ENCODE measurements around the gene PTDSS2. TPM values are rescaled to one million over a fixed set of nuclear protein-coding genes. Genes with fewer than 3 reads are reported as not detected.

The PTDSS2 gene
- total and polyA plus RNA-seq, 9 of the 15 experiments (the other 6 are each of a cell fraction or from before 2014, with no cell fraction given) = 0.45 to 53.9 (median 17.2) TPM

DNA sequence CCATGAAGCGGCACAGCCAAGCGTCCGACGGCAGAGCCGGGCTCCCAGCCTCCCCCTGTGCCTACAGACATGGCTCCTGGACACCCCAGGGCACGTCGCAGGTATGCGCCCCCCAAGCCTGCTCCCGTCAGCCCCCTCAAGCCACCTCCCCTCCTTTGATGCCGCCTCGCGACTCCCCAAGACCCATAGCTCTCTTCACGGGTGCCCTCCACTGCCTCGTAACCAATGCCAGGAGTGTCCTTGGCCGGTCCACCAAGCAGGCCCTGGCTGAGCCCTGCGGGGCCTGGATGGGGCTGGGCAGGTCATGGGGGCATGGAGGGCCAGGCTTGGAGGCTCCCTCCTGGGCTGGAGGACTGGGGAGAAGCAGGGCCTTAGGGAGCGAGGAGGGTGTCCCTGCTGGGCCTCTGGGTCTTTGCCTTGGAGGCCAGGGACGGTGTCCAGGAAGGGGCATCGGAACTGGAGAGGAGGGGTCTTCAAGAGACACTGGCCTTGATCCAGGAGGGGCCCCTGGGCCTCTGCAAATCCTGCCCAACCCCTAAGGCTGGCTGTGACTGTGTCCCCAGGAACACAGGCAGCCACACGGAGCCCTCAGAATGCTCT, 17.5 kb upstream of the PTDSS2 start:
- in situ Hi-C loops (cut with MboI) = no loop called here
- H3K4me1 ChIP-seq (replicated peaks in 1 of 2; ENCODE audit: control insufficient read depth in 2 of 2, insufficient read depth in 2 of 2, low read length in 2 of 2) = peaks cover 0 to 42% of the 10 kb centered on the region in 2 experiments; a peak in 2 of 5 replicates
- H3K9me1 ChIP-seq (ENCODE audit: control insufficient read depth, insufficient read depth, low read length) = no peaks in the 10 kb centered on the region
- DNase-seq (ENCODE audit: extremely low read depth in 1 of 4, low spot score in 3 of 4) (no peak), ATAC-seq (no peak), FAIRE-seq (no peak)
- H3K79me2 ChIP-seq (ENCODE audit: control insufficient read depth, insufficient read depth, low read length) = no peaks in the 10 kb centered on the region
- H2AFZ ChIP-seq (ENCODE audit: low read depth, low read length) = no peak overlapping the region
- no peak overlapping the region for H3K27ac ChIP-seq (ENCODE audit: extremely low read depth, low read depth, low read length)
- no peak overlapping the region for H3K4me2 ChIP-seq (ENCODE audit: insufficient read depth, low read length)
- intact Hi-C loops (cut with micrococcal nuclease) = no loop called here
- H3K36me3 ChIP-seq (ENCODE audit: control insufficient read depth, insufficient read depth, low read length) = no peaks in the 10 kb centered on the region
- H3K9me3 ChIP-seq (replicated peaks; ENCODE audit: control insufficient read depth, insufficient read depth, low read depth, low read length) = peaks cover 4% of the 10 kb centered on the region; the same call in 1 of the 2 replicates
- TF ChIP-seq TEAD1 (CRISPR knock-in tag; IDR thresholded peaks at IDR 0.05) (no peak), RBM39 (optimal IDR thresholded peaks at IDR 0.05; ENCODE audit: low read depth, low read length) (no peak)
- WGBS (ENCODE audit: insufficient coverage, low coverage, missing lambda C conversion rate) = 74% methylated on average over 19 of the region's 20 CpGs
- no TSS peak for BruUV-seq (replicated peaks)
- CTCF ChIA-PET (ENCODE audit: low intra/inter-chr PET ratio) = no interaction called here
- H3K27me3 ChIP-seq (ENCODE audit: control insufficient read depth in 2 of 2, insufficient read depth in 2 of 2, low read length in 2 of 2) = no peaks in the 10 kb centered on the region
- H3K4me3 ChIP-seq = no peak overlapping the region
- no peaks in the 10 kb centered on the region for H4K20me1 ChIP-seq (replicated peaks; ENCODE audit: control insufficient read depth, insufficient read depth, low read length)
- POLR2A ChIA-PET = interaction anchor here (0.5 to 0.6 kb wide), 3 partner anchors 44 to 234 kb away, joined by 3 to 4 read pairs (median 4); no protein-coding TSS in a partner anchor
- H3K9ac ChIP-seq (ENCODE audit: insufficient read depth in 1 of 2, low read depth in 2 of 2, low read length in 2 of 2) = no peak overlapping the region; a peak in 1 of 4 replicates

DNA sequence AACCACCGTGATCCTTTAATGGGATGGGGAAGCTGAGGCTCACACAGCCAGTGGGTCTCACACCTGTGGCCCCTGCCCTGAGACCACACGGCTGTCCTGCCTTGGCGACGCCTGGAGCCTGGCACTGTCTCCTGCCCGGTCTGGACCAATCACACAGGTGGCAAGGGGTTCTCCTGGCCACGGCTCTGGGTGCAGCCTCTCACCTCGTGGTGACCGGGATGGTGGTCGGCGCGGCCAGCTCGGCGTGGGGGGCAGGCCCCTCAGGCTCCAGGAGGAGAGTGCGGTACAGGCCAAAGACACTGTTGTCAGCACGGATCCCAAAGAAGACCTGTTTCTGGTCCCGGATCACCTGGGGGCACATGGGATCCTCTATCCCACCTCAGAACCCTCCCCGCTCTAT, 17.0 kb upstream of the PTDSS2 start:
- no peak for DNase-seq (ENCODE audit: extremely low read depth in 1 of 4, low spot score in 3 of 4)
- no peaks in the 10 kb centered on the region for H3K36me3 ChIP-seq (ENCODE audit: control insufficient read depth, insufficient read depth, low read length)
- no peak overlapping the region for H2AFZ ChIP-seq (ENCODE audit: low read depth, low read length)
- no peak overlapping the region for H3K4me2 ChIP-seq (ENCODE audit: insufficient read depth, low read length)
- FAIRE-seq = no peak
- CTCF ChIA-PET (ENCODE audit: low intra/inter-chr PET ratio) = no interaction called here
- H3K4me1 ChIP-seq (replicated peaks in 1 of 2; ENCODE audit: control insufficient read depth in 2 of 2, insufficient read depth in 2 of 2, low read length in 2 of 2) = peaks cover 0 to 46% of the 10 kb centered on the region in 2 experiments; a peak in 2 of 5 replicates
- no peaks in the 10 kb centered on the region for H3K9me1 ChIP-seq (ENCODE audit: control insufficient read depth, insufficient read depth, low read length)
- intact Hi-C loops (cut with micrococcal nuclease) = no loop called here
- H3K4me3 ChIP-seq = no peak overlapping the region
- peaks cover 4% of the 10 kb centered on the region; the same call in 1 of the 2 replicates for H3K9me3 ChIP-seq (replicated peaks; ENCODE audit: control insufficient read depth, insufficient read depth, low read depth, low read length)
- POLR2A ChIA-PET = interaction anchor here (0.5 kb wide), 1 partner anchor 43 kb away, joined by 4 read pairs; no protein-coding TSS in a partner anchor
- H3K27me3 ChIP-seq (ENCODE audit: control insufficient read depth in 2 of 2, insufficient read depth in 2 of 2, low read length in 2 of 2) = no peaks in the 10 kb centered on the region
- H3K27ac ChIP-seq (ENCODE audit: extremely low read depth, low read depth, low read length) = no peak overlapping the region
- 89% methylated on average over 16 of the region's 17 CpGs for WGBS (ENCODE audit: insufficient coverage, low coverage, missing lambda C conversion rate)
- H3K79me2 ChIP-seq (ENCODE audit: control insufficient read depth, insufficient read depth, low read length) = no peaks in the 10 kb centered on the region
- in situ Hi-C loops (cut with MboI) = no loop called here
- no peak for ATAC-seq
- no peak overlapping the region for H3K9ac ChIP-seq (ENCODE audit: insufficient read depth in 1 of 2, low read depth in 2 of 2, low read length in 2 of 2)
- BruUV-seq (replicated peaks) = no TSS peak
- no peaks in the 10 kb centered on the region for H4K20me1 ChIP-seq (replicated peaks; ENCODE audit: control insufficient read depth, insufficient read depth, low read length)
- TF ChIP-seq ZNF24 (IDR thresholded peaks at IDR 0.05) (no peak), MED1 (CRISPR knock-in tag; IDR thresholded peaks at IDR 0.05; ENCODE audit: borderline replicate concordance) (no peak), RBM25 (IDR thresholded peaks at IDR 0.05; ENCODE audit: low read depth, low read length, severe bottlenecking) (no peak), NCOA4 (IDR thresholded peaks at IDR 0.05; ENCODE audit: partially characterized antibody) (no peak), PHF21A (IDR thresholded peaks at IDR 0.05; ENCODE audit: borderline replicate concordance, low read depth) (no peak)
- TF ChIP-seq, protein P1, sequence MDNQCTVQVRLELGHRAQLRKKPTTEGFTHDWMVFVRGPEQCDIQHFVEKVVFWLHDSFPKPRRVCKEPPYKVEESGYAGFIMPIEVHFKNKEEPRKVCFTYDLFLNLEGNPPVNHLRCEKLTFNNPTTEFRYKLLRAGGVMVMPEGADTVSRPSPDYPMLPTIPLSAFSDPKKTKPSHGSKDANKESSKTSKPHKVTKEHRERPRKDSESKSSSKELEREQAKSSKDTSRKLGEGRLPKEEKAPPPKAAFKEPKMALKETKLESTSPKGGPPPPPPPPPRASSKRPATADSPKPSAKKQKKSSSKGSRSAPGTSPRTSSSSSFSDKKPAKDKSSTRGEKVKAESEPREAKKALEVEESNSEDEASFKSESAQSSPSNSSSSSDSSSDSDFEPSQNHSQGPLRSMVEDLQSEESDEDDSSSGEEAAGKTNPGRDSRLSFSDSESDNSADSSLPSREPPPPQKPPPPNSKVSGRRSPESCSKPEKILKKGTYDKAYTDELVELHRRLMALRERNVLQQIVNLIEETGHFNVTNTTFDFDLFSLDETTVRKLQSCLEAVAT (IDR thresholded peaks at IDR 0.05) = no peak
- TF ChIP-seq, protein P2, sequence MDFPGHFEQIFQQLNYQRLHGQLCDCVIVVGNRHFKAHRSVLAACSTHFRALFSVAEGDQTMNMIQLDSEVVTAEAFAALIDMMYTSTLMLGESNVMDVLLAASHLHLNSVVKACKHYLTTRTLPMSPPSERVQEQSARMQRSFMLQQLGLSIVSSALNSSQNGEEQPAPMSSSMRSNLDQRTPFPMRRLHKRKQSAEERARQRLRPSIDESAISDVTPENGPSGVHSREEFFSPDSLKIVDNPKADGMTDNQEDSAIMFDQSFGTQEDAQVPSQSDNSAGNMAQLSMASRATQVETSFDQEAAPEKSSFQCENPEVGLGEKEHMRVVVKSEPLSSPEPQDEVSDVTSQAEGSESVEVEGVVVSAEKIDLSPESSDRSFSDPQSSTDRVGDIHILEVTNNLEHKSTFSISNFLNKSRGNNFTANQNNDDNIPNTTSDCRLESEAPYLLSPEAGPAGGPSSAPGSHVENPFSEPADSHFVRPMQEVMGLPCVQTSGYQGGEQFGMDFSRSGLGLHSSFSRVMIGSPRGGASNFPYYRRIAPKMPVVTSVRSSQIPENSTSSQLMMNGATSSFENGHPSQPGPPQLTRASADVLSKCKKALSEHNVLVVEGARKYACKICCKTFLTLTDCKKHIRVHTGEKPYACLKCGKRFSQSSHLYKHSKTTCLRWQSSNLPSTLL (IDR thresholded peaks at IDR 0.05) = no peak
- TF ChIP-seq, protein P3, sequence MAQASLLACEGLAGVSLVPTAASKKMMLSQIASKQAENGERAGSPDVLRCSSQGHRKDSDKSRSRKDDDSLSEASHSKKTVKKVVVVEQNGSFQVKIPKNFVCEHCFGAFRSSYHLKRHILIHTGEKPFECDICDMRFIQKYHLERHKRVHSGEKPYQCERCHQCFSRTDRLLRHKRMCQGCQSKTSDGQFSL (CRISPR knock-in tag; IDR thresholded peaks at IDR 0.05) = no peak
- TF ChIP-seq, protein P3 (tag; IDR thresholded peaks at IDR 0.05) = no peak
